NCI-H2029 treated with DMSO at 0.1 percent for 48 hours (cell line): ENCODE results near the gene PYROXD2.

ENCODE experiments used
- DNase-seq: peaks from one replicate; lab custom pipeline; 2025; lab: John Stamatoyannopoulos, UW

PYROXD2 gene

GRCh38 chr10:98414932-98415730, at the start of gene PYROXD2:
TSS of gene PYROXD2 (minus strand) at chr10:98415182. CDS start at chr10:98415135, 47 bp downstream.
- DNase-seq = no peak

DNA sequence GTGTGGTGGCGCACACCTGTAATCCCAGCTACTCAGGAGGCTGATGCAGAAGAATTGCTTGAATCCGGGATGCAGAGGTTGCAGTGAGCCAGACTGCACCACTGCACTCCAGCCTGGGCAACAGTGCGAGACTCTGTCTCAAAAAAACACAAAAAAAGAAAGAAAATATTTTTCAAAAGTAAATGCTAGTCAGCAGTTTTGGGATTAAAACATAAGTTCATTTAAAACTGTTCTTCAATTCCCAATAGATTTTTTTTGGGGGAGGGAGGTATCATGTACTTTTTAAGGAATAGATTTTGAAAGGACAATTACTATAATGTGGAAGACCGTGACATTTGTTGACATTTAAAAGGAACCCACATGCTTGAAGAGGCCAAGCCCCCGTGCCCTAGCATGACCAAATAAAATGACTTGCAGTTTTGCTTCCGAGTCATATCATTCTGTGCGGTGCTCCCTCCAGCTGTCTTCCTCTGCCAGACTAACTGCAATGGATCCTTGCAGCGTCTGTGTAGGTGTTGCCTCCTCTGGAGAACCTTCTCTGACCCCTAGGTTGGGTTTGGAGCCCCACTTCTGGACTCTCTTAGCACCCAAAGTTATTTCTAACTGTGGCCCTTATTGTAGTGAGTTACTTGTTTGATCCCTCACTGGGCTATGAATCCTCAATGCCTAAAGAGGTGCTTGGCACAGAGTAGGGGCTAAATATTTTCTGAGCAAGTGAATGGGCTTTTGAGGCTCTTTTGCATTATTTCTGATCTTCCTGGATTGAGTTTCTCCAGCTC, 49.2 kb upstream of the PYROXD2 start:
- no peak for DNase-seq

- DNase-seq = no peak
Observed at GRCh38 chr10:98463016-98463415, 48.0 kb upstream of the PYROXD2 start.

DNA sequence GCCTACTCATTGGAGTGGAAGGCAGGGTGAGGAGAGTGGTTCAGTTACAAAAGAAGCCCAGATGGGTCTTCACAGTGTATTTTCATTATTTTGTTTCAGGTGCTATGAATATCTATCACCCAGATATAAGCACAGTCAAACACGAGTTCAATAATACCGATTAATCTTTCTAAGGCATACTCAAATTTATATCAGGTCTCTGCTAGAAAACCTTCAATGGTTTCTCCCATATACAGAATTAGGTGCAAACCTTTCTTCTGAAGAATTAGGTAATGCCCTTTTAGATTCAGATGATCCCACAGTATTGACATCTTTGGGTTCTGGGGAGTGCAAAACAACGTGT, 46.5 kb upstream of the PYROXD2 start:
- DNase-seq = no peak

- DNase-seq = no peak
Observed at GRCh38 chr10:98460837-98461499, 46.0 kb upstream of the PYROXD2 start.

- no peak for DNase-seq
Observed at GRCh38 chr10:98458809-98459784, 44.1 kb upstream of the PYROXD2 start.

- DNase-seq = no peak
Observed at GRCh38 chr10:98457721-98458120, 42.7 kb upstream of the PYROXD2 start.

GRCh38 chr10:98456686-98457482, 41.9 kb upstream of the PYROXD2 start:
- DNase-seq = no peak

- DNase-seq = no peak
Observed at GRCh38 chr10:98456043-98456570, 41.1 kb upstream of the PYROXD2 start.

- DNase-seq = no peak
Observed at GRCh38 chr10:98453729-98454128, 38.7 kb upstream of the PYROXD2 start.

DNA sequence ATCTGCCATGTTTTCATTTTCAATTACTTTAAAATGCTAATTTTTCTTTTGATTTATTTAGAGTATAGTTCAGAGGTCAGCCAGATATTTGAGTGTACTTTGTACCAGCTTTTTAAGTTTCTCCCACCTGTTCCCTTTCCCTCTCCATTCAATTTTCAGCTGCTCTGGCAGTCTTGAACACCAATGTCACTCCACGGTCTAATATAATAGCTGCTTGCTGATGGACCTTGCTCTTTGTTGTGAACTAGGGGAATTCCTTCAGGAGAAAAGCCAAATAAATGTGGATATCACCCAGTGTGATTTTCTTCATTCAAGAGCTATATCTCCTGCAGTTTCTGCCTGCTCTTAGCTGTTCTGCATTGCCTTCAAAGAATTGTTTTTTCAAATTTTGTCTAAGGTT, 35.6 kb upstream of the PYROXD2 start:
- DNase-seq = no peak

DNA sequence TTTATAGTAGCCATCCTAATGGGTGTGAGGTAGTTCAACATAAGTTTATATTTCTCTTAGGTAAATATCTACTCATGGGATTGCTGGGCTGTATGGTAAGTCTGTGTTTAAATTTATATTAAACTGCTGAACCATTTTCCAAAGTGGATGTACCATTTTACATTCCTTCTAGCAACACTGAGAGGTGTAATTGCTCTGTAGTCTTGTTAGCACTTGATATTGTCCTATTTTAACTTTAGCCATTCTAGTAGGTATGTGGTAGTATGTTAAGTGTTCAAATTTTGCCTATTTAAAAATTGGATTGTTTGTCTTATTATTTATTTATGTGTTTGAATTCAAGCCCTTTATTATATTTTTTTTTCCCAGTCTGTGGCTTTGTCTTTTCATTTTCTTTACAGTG, 34.3 kb upstream of the PYROXD2 start:
- DNase-seq = no peak

DNA sequence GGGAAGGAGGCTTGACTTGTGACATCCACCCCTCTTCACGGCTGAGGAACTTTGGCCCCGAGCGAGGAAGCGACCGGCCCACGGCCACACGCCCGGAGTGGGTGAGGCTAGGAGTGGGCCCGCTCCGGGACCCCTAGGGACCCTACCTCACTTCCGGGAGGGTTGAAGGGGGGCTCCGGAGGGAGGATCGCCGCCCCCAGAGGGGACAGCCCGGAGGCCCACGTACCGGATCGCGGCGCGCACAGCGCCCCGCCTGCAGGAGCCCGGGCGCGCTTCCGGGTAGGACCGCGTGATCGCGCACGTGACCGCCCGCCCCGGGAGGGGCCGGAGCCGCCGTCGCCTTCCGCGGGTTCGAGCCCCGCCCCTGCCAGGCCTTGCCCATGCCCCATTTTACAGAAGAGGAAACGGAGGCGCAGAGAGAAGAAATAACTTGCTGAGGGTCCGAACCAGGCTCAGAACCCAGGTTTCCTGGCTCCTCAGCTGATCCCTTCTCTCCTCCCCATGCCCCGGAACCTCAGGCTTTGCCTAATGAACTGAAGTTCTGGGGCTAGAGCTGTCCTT, 31.8 kb upstream of the PYROXD2 start, which contains the start of gene HPS1:
TSS of gene HPS1 (minus strand) at position 275 of the 561 bp plus-strand sequence. CDS start 3,695 bp downstream, outside the sequence.
- DNase-seq = no peak

- DNase-seq = no peak
Observed at GRCh38 chr10:98446151-98446660, 31.2 kb upstream of the PYROXD2 start.

DNA sequence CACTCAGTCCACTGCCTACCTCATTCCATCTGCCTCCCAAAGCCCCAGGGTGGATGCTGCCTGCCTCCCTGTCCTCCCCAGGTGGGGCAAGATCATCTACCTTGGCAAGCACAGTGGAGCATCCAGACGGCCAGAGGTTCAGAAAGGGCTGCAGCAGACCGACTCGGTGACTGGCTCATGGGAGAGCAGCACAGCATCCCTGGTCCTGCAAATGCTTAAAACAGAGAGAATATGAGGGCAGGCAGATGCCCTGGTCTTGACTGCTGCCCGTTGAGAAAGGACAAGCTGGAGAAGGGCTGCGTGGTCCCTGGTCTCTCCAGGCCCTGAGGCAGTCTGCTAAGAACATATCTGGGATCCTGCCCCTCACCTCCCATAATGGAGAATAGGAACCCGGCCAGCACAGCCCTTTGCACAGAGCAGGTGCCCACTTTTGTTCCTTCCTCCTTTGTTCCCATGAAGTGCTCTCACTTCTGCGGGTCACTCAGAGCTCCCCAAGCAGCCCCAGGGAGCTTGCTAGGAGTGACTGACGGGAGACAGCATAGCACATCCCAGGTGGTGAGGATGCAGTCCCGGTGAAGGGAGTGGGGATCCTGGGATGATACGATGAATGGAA, 30.3 kb upstream of the PYROXD2 start:
- DNase-seq = no peak

DNA sequence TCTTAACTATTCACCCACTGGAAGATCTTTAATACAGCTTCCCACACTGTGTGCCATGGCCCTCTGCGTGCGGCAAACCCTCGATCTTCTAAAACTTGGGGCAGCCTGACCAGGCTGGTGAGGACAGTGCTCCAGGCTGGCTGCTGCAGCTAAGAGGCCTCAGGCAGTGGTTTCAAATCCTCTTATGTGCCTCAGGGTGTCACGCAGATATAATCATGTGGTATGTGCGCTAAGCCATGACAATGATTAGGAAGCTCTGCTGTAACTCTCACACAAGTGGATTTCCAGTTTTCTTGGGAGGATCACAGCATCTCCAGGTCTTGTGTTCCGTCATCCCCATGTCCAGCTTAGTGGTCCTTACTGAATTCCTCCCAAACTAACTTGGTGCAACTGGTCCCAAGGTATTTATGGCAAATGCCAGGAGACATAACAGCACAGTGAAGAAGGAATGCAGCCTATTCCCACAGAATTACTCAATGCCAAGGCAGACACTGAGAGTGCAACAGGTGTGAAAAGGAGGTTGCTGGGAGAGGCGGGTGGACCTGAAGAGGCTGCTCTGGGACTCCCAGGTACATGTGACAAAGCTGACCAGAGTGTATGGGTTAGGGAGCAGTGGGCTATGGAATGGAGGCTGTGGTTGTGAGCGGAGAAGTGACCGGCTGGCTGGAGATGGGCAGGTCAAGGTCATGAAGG, 29.5 kb upstream of the PYROXD2 start:
- DNase-seq = no peak

- DNase-seq = no peak
Observed at GRCh38 chr10:98438715-98439114, 23.7 kb upstream of the PYROXD2 start.

- DNase-seq = no peak
Observed at GRCh38 chr10:98436704-98437103, 21.7 kb upstream of the PYROXD2 start.

- DNase-seq = no peak
Observed at GRCh38 chr10:98435178-98435577, 20.2 kb upstream of the PYROXD2 start.
